Activated CD8-positive, alpha-beta memory T cell treated with anti-CD3 and anti-CD28 coated beads, Interleukin-2, amount 50 U/mL, for 1 hour (primary cell): ENCODE results near the gene RPTOR.

Experiments used
- DNase-seq: peaks from one replicate; pipeline ENCODE4 v3.0.0-alpha.2; 2020; ENCODE audit errors: extremely low read depth

RPTOR gene

DNA sequence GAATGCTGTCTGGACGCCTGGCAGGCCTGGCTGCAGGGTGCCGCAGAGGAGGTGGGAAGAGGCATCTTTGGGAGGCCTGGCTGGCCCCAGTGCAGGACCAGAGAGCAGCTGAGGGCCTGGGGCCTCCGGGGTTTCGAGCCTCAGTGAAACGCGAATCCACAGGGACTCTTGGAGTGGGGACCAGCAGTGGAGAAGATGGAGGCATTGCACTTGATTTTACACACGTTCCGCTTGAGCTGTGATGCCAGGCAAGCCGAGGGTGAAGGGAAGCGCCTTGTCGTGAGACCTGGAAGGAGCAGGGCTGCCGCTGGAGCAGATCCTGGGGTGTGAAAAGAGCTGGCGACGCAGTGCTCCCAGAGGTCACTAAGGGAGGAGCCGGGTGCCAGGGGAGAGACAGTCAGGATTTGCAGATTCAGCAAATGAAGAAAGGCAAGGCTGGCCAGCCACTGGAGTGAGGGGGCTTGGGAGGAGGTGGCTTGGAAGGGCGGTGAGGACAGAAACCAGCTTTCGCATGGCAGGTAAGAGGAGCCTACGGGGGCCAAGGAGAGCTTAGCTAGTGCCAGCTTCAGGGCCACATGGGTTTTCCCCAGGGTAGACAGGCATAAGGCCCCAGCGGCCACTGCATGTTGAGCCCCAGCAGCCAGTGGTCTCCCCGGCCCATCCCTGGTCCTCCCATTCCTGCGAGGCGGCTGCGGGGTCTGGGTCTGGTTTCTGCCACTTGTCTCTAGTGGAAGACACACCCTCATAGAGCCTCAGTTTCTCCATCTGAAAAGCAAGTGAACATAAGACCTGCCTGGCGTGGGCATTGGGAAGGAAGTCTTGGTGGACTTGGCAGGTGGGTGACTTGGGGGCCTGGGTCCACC, 271.8 kb downstream of the RPTOR start:
- no peak for DNase-seq

DNA sequence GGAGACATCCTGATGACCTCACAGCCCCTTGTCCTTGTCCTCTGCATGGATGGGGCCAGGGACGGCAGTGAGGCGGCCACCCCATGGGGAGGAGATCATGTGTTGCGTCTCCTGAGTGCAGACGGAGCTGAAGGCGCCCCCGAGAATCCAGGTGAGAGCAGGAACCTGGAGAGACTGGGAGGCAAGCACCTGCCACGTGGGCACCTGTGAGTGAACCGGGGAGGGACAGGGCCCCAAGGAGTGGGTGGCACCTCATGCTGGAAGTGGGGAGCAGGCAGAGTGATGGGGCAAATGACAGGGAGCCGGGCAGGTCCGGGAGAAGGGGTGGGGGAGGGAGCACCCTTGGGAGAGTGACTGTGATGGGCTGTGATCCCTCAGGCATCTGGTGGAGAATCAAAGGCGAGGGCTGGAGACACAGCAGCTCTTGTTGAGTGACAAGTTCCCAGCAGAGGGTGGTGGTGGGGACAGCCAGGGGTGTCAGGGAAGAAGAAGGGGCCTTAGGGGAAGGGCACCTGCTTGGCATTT, 272.7 kb downstream of the RPTOR start:
- no peak for DNase-seq

DNA sequence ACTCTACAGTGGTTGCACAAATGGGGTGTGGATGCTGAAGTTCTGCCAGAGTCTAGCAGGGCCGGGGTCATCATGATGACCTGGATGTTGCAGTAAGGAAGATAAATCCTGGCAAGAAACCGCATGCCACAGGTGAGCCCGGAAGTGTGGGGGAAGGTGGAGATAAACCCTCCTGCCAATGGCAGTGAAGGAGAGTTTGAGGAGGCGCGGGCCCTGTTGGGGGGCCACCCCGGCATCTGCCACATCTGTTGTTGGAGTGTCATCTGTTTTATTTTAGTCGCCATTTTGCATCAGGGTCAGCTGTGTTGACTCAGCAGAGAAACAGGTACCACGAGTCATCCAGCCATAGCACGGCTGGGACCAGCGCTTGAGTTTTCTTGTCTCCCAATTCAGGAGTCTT, 273.2 kb downstream of the RPTOR start:
- no peak for DNase-seq

DNA sequence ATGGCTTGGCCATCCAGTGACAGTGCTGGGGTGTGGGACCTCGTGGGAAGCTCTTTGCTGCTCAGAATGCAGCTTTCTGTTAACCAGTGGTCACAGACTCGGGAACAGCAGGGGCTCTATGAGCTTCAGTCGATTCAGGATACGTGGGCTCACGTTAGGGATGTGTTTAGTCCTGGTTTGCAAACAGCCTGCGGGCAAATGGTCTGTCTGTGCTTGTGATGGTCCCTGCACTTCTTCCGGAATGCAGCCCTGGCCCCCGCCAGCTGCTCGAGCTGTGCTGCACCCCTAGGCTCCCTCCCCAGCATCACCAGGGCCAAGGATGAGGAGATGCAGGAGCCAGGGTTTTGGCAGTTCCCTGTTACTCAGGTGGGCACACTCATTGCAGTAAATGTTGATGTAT, 274.2 kb downstream of the RPTOR start:
- no peak for DNase-seq

DNA sequence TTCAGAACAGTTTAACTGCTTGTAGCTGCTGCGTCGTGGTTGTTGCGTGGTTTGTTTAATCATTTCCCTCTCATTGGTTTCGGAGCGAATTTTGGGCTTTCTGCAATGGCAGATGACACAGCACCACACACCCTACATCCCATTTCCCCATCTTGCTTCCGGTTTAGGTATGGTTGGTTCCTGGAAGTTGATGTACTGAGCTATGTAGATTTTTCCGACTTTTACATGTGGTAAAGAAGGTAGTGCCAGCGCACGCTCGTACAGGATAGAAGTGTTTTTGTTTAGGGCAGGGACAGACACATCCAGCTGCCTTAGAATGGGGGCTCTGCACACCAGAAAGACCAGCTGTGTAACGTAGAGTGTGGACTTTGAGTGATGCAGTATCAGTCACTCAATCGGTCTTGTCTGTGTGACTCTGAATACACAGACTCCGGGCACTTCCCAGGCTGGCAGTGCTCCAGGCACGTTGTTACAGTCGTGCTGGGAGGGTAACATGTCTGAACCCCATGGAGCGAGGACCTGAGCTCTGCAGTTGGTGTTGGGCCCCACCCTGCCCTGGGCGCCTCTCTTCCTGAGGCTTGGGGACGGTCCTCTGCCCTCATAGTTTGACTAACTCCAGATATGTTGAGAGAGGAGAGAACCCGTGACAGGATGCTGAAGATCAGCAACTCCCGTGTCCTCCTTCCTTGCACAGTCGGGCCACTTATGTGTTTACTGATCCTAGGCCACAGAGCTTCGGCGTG, 275.0 kb downstream of the RPTOR start:
- DNase-seq = no peak

DNA sequence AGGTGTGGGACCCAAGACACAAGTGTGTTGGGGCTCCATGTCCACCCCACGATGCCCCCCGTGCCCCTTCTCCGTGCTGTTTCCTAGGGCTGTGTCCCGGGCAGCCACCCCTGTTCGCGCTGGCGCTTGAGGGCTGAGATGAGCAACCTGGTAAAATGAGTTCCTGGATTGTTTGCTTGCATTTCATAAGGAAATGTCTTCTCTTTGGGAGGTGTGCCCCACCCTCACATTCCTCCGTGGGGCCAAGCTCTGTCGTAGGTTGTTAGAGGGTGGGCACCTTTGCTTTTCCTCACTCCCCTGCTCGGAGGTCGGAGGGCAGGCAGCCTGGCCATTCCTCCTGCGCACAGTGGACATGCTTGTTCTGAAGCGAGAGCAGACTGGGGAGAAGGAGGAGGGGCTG, 275.7 kb downstream of the RPTOR start:
- no peak for DNase-seq

DNA sequence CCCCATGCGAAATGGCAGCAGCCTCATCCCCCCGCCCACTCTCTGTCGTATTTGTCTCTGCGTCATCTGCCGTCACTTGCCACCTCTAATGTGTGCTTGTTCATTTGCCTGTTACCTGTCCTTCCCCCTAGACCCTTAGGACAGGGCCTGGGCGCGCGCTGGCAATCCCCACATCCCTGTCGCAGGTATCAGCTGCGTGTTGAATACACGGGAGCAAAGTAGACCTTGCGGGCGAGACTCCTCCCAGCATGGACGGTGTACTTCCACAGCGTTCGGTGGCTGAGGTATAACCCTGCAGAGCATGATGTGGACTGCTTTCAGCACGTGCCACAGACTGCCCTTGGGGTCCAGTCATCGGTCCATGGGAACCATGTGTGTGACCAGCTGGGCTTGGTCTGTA, 276.9 kb downstream of the RPTOR start:
- no peak for DNase-seq

DNA sequence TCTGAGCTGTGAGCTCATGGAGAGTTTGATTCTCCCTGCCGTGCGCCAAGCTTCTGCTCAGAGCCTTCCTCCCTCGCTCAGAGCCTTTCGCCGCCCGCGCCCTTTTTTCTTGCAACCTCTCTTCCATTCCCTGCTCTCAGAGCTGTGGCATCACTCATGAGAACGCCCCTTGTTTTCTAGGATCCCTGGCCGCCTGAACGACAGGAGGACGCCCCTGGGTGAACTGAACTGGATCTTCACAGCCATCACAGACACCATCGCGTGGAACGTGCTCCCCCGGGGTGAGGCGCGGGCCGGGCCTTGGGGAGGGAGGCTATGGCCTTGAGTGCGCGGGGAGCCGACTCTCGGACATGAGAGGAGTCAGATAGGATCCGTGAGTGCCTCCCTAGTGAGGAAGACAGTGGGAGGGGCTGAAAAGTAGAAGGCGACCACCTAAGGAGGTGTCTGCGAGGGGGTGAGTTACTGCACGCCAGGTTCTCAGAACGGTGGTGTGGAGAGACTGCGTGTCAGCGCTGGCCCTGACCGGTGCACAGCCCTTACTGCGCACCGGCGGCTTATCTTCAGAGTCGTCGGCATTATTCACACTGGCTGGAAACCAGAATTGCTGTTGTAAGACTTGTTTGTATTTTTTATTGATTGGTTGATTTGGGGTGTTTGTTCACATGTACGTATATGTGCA, 277.5 kb downstream of the RPTOR start:
- no peak for DNase-seq

DNA sequence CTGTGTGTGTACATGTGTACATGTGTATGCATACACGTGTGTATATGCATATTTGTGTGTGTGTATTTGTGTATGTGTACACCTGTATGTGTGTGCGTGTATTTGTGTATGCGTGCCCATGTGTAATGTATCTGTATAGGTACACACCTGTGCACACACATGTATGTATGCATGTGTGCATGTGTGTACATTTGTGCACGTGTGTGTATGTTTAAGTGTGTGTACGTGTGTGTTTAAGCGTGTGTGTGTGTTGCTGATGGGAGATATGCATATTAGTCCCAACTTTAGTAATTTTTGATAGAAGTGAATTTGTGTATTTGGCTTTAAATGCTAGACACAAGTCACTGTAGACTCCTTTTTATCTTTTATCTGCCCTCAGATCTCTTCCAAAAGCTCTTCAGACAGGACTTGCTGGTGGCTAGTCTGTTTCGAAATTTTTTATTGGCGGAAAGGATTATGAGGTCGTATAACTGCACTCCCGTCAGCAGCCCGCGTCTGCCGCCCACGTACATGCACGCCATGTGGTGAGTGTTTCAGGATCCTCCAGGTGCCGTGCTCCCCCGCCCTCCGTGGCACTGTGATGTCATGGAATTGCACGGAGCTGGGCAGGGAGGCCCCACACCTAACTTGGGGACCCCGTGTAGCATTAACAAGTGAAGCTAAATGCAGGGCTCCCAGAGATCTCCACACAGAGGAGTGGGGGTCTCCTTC, 278.2 kb downstream of the RPTOR start:
- DNase-seq = no peak

DNA sequence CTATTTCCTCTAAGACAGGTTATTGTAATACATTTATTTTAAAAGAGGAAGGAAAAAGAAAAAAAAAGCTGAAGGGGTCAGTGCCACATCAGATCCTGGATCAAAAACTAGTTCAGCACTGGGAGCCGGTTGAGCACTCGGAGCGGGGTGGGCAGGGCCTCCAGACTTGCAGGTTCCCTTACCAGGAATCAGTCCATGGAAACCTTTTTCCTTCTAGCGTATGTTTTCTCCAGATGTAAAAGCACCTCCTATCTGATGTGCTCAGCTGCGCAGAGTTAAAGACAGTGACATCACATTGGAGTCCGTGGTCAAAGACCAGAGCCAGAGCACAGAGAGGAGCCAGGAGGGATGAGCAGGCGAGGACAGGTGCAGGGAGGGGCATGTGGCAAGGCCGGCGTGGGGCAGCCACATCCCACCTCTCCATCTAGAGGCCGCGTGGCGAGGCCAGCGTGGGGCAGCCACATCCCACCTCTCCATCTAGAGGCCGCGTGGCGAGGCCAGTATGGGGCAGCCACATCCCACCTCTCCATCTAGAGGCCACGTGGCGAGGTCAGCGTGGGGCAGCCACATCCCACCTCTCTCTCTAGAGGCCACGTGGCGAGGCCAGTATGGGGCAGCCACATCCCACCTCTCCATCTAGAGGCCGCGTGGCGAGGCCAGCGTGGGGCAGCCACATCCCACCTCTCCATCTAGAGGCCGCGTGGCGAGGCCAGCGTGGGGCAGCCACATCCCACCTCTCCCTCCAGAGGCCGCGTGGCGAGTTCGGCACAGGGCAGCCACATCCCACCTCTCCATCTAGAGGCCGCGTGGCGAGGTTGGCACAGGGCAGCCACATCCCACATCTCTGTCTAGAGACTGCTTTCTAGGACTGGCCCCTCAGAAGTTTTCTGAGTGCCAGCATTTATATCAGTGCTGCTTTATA, 280.2 kb downstream of the RPTOR start:
- no peak for DNase-seq

DNA sequence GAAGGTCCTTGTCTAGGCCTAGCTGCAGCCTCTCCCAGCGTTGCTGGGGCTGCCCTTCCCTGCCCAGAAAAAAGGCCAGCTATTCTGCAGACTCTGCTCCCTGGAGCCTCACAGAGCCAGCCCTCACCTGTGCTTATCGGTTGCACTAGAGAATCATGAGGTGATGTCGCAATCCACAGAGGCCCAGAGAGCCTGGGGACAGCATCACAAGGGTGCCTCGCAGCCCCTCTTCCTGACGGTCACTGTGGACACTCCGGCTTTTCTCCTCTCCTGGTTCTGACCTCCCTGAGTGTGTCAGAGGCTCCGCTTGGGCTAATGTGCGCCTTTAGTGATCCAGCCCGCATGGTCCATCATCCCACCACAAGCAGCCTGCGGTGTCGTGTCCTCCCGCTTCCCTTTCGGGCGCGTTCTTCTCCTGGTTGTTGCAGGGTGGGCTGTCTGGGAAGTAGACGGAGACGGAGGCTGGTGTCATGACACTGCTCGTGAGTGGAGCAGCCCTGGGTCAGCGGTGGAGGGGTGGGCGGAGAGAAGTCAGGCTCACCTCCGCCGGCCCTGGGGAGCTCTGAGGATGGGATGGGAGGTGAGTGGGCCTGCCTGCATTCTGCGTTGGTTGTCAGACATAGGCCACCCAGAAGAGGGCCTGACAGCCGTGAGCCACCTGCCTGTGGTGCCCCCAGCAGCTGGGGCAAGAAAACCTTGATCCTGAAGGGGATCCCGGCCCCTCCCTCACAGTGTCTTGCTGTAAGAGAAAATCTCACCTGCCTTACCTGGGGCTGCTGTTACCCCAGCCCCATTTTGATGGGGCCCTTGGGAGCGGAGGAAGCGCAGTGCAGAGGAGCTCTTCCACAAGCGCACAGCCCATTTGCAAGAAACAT, 281.1 kb downstream of the RPTOR start:
- no peak for DNase-seq

DNA sequence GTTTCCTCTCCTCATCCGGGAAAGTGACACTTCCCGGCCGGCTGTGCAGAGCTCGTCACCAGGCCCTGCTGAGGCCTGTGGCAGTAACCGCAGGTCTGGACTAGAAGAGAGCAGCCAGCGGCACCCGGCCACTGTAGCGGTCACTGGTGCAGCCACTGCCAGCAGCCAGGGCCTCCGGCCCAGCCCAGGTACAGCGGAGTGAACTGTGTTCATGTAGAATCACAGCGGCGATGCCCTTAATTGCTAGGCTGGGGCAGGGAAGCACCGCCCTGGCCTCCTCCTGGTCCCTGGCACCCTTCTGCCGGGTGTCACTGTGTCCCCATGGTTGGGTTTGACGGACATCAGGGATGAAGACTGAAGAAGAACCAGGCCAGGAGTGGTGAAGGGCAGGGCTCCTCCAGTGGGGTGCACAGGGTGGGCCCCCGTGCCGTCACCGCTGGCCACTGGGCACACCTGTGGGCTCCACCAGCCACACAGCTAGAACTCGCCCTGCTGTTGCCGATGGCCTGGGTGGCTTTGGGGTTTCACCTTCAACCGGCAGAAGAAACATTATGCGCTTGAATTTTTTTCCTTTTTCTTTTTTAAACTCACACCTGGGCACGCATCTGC, 281.8 kb downstream of the RPTOR start:
- DNase-seq = no peak

DNA sequence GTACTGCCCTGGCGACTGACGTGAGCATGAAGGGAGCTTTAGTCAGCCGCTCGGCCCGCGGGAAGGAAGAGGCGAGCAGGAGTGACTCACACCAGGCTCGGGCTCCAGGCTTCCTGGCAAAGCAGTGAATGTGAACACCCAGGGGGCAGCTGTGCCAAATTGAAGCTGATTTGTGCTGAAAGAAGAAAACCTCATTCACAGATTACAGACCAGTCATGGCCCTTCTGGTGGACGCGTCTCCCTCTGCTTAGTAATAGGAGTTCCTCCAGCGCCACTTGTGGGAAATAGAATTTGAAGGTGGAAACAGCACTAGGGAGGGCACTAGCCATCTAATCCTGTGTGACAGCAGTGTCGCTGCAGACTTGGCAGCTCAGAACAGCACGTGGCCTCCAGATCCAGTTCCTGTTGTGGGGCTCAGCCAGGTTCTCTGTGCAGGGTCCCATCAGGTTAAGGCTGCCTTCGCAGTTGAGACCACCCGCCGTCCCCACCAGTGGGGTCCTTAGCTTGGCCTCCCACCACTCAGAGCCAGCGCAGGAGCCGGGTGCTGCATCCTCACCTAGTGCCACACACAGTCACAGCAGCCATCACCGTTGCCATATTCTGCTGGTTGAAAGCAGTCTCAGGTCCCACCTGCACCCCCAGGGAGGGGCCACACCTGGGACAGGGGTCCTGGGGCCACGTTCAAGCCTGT, 282.5 kb downstream of the RPTOR start:
- no peak for DNase-seq

DNA sequence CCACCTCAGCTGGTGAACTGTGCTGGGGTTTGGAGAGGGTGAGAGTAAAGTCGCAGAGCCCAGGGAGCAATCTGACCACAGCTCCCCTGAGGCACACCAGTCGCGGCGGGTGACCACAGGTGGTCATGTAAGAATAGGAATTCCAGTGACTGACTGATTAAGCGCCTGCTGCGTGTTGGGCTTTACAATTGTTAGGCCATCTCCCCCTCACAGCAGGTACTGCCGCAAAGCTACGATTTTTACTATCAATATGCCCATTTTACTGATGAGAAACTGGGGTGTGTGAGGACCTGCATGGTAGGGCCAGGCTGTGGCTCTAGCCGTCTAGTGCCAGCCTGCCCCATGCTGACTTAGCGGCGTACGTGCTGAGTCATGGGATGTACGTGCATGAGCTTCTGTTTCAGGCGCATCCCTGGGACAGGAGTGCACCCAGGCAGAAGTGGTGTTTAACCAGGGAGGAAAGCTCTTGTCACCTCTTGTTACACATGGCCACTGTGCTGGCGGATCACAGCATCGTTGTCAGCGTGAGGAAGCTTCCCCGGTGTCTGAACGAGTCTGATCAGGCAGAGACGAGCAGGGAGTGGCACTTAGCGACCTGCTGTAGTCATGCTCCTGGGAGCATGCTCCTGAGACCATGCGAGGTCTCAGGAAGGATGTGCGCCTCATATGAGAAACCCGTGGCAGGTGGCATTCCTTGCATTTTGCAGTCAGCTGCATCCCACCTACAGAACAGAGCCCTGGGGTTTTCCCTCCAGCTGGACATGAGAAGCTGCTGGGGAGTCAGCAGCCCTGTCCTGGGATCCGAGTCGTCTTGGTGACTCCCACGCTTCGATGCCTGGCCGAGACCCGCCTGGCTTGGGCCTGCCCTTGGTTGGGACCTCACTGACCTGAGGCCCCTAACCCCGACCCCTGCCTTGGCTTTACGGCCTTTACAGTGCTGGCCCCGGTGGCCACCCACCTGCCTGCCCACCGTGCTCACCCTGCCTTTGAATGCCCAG, 283.3 kb downstream of the RPTOR start:
- no peak for DNase-seq

DNA sequence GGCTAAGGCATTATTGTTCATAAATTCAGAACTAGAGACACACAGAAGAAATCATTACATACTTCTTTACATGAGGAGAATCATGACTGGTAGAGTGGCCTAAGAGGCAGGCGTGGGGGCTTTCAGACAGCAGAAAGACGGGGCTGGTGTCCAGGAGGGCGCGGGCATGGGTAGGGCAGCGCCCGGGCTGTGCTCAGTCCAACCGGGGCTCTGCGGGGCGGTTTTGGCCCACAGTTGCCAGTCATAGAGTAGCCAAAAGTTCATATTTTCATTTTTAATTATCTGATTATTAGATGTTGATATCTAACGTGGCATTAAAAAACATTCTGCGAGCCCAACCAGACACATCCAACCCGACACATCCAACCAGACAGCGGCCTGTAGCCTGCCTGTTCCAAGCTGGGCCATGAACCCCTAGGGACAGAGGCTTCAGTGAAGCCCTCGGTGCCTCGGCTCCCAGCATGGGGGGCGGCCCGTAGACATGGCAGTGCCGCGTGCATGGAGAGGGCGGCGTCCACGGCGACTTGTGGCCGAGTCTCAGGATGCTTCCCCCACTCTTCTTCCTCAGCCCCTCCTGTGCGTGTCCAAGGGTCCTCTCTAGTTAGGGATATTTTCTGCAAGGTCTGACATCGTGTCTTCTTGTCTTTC, 284.7 kb downstream of the RPTOR start:
- no peak for DNase-seq

DNA sequence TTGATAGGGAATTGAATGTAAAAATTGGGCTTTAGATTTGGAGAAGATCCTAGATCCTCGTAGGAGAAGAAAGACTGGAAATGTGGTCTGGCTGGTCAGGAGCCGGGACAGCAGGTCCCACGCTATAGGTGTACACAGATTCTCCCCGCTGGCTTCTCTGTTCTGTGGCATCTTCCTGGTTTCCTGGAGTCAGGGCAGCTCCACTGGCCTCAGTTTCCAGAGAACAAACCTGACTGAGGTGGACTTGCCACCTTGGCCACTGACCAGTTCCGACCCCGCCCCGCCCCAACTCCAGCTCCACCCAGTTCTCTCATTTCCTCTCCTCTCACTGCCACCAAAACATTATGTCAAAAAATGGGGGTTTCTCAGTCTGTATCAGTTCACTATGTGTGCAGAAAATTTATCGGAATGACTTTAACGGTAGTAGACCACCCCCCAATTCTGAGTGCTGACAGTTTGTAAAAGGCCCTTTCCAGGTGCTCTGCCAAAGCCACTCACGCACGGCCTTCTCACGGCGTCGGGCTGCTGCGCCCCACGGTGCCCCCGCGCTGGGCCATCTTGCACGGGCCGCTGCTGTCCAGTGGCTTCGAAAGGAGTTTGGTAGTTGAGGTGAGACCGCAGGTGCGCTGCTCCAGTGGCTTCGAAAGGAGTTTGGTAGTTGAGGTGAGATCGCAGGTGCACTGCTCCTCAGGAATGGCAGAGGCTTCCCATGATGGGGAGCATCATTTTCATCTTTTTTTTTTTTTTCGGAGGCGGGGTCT, 285.6 kb downstream of the RPTOR start:
- no peak for DNase-seq
